ENCODE data around the gene CEP350. TPM values are rescaled to one million over a fixed set of nuclear protein-coding genes. Genes with fewer than 3 reads are reported as not detected.

Gene CEP350
- polyA plus RNA-seq, 1 donor (not counting 4 experiments of a cell fraction or from before 2014, with no cell fraction given), result 12.0 TPM

DNA sequence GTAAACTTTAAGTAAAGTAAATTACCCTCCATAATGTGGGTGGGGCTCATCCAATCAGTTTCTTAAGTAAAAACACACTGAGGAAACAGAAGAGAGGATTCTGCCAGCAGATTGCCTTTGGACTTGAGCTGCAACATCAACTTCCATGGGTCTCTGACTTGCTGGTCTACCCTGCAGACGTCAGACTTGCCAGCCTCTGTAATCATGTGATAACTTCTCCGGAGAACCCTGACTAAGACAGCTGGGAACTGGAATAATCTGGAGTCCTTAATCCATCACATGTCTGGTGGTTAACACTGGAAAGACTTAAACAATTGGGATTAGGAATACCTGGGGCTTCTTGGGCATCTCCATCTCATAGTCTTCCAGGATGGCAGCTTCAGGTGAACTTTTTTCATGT is 13.2 kb upstream of the CEP350 start:
- Histone ChIP-seq H3K4me3 (ENCODE audit: control insufficient read depth in 2 of 3, extremely low read depth in 1 of 3, insufficient read depth in 2 of 3, low read depth in 1 of 3, low read length in 3 of 3) (no peak overlapping the region), H2AFZ (ENCODE audit: control insufficient read depth, low read length) (no peak overlapping the region), H3K4me1 (ENCODE audit: control insufficient read depth, extremely low read depth, insufficient read depth, low read length) (no peaks in the 10 kb centered on the region), H3K36me3 (ENCODE audit: control insufficient read depth in 2 of 2, extremely low read depth in 1 of 2, insufficient read depth in 2 of 2, low read length in 2 of 2) (no peaks in the 10 kb centered on the region), H3K4me2 (ENCODE audit: control insufficient read depth, extremely low read depth, insufficient read depth, low read depth, low read length) (no peak overlapping the region), H3K27ac (ENCODE audit: control insufficient read depth, insufficient read depth, low read length) (no peak overlapping the region), H3K9me3 (ENCODE audit: control insufficient read depth, low read depth, low read length) (no peaks in the 10 kb centered on the region), H3K79me2 (ENCODE audit: control insufficient read depth, insufficient read depth, low read length) (no peaks in the 10 kb centered on the region), H3K9me1 (ENCODE audit: control insufficient read depth, extremely low read depth, insufficient read depth, low read length) (no peaks in the 10 kb centered on the region), H4K20me1 (ENCODE audit: control insufficient read depth, extremely low read depth, insufficient read depth, low read length) (no peaks in the 10 kb centered on the region), H3K9ac (ENCODE audit: control insufficient read depth, extremely low read depth, insufficient read depth, low read length) (no peak overlapping the region), H3K27me3 (ENCODE audit: control insufficient read depth, extremely low read depth, insufficient read depth, low read length) (no peaks in the 10 kb centered on the region)
- TF ChIP-seq, protein P1, sequence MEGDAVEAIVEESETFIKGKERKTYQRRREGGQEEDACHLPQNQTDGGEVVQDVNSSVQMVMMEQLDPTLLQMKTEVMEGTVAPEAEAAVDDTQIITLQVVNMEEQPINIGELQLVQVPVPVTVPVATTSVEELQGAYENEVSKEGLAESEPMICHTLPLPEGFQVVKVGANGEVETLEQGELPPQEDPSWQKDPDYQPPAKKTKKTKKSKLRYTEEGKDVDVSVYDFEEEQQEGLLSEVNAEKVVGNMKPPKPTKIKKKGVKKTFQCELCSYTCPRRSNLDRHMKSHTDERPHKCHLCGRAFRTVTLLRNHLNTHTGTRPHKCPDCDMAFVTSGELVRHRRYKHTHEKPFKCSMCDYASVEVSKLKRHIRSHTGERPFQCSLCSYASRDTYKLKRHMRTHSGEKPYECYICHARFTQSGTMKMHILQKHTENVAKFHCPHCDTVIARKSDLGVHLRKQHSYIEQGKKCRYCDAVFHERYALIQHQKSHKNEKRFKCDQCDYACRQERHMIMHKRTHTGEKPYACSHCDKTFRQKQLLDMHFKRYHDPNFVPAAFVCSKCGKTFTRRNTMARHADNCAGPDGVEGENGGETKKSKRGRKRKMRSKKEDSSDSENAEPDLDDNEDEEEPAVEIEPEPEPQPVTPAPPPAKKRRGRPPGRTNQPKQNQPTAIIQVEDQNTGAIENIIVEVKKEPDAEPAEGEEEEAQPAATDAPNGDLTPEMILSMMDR (optimal IDR thresholded peaks at IDR 0.05 in 1 of 3, IDR thresholded peaks at IDR 0.05 in 1 of 3, conservative IDR thresholded peaks at IDR 0.05 in 1 of 3; ENCODE audit: extremely low read depth in 1 of 3, insufficient read depth in 2 of 3, low read length in 3 of 3), result no peak
- TF ChIP-seq EZH2 (IDR thresholded peaks at IDR 0.05; ENCODE audit: low read length), result no peak
- DNase-seq (ENCODE audit: low read depth, low spot score), result no peak
- FAIRE-seq, result no peak
- dilution Hi-C loops (cut with MboI; ENCODE audit: extremely low pct_ligation_motif_present, low sequenced_read_pairs), result no loop called here

DNA sequence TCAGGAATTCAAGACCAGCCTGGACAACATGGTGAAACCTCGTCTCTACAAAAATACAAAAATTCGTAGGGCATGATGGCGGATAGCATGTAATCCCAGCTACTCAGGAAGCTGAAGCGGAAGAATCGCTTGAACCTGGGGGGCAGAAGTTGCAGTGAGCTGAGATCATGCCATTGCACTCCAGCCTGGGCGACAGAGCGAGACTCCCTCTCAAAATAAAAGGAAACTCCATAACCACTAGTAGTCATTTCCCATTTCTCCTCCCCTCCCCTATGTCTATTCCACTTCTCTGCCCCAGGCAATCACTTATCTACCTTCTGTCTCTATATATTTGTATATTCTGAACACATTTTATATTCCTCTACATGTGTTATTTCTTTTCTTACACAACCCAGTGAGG is 4.0 kb upstream of the CEP350 start:
- no peak overlapping the region for H2AFZ ChIP-seq (ENCODE audit: control insufficient read depth, low read length)
- peaks cover 5% of the 10 kb centered on the region for H3K4me1 ChIP-seq (ENCODE audit: control insufficient read depth, extremely low read depth, insufficient read depth, low read length)
- DNase-seq (ENCODE audit: low read depth, low spot score) (no peak), FAIRE-seq (no peak)
- no peak overlapping the region for H3K9ac ChIP-seq (ENCODE audit: control insufficient read depth, extremely low read depth, insufficient read depth, low read length)
- H3K27ac ChIP-seq (ENCODE audit: control insufficient read depth, insufficient read depth, low read length), result no peak overlapping the region
- no peak overlapping the region for H3K4me2 ChIP-seq (ENCODE audit: control insufficient read depth, extremely low read depth, insufficient read depth, low read depth, low read length)
- H4K20me1 ChIP-seq (ENCODE audit: control insufficient read depth, extremely low read depth, insufficient read depth, low read length), result no peaks in the 10 kb centered on the region
- H3K27me3 ChIP-seq (ENCODE audit: control insufficient read depth, extremely low read depth, insufficient read depth, low read length), result no peaks in the 10 kb centered on the region
- no peaks in the 10 kb centered on the region for H3K36me3 ChIP-seq (ENCODE audit: control insufficient read depth in 2 of 2, extremely low read depth in 1 of 2, insufficient read depth in 2 of 2, low read length in 2 of 2)
- no peaks in the 10 kb centered on the region for H3K9me3 ChIP-seq (ENCODE audit: control insufficient read depth, low read depth, low read length)
- H3K9me1 ChIP-seq (ENCODE audit: control insufficient read depth, extremely low read depth, insufficient read depth, low read length), result no peaks in the 10 kb centered on the region
- no peak overlapping the region for H3K4me3 ChIP-seq (ENCODE audit: control insufficient read depth in 2 of 3, extremely low read depth in 1 of 3, insufficient read depth in 2 of 3, low read depth in 1 of 3, low read length in 3 of 3)
- dilution Hi-C loops (cut with MboI; ENCODE audit: extremely low pct_ligation_motif_present, low sequenced_read_pairs), result no loop called here
- peaks cover 10% of the 10 kb centered on the region for H3K79me2 ChIP-seq (ENCODE audit: control insufficient read depth, insufficient read depth, low read length)
- no peak for TF ChIP-seq EZH2 (IDR thresholded peaks at IDR 0.05; ENCODE audit: low read length)
- TF ChIP-seq, protein P1 (optimal IDR thresholded peaks at IDR 0.05 in 1 of 3, IDR thresholded peaks at IDR 0.05 in 1 of 3, conservative IDR thresholded peaks at IDR 0.05 in 1 of 3; ENCODE audit: extremely low read depth in 1 of 3, insufficient read depth in 2 of 3, low read length in 3 of 3), result no peak

Data from keratinocyte (primary cell).